ENCODE data around the gene ZNF519. TPM values are rescaled to one million over a fixed set of nuclear protein-coding genes. Genes with fewer than 3 reads are reported as not detected.
"Not testable (repeated sequence)": the region's sequence is repeated elsewhere in the genome, so short reads cannot be mapped to it uniquely, and the experiment has no call there.

ZNF519 gene
- polyA plus RNA-seq, 1 donor (not counting 4 experiments of a cell fraction or from before 2014, with no cell fraction given): 3.6 TPM

GRCh38 chr18:14174706-14175085, 42.5 kb upstream of the ZNF519 start:
- H3K4me3 ChIP-seq (ENCODE audit: control insufficient read depth in 2 of 3, extremely low read depth in 1 of 3, insufficient read depth in 2 of 3, low read depth in 1 of 3, low read length in 3 of 3): no peak overlapping the region
- no peak overlapping the region for H3K4me2 ChIP-seq (ENCODE audit: control insufficient read depth, extremely low read depth, insufficient read depth, low read depth, low read length)
- no peaks in the 10 kb centered on the region for H4K20me1 ChIP-seq (ENCODE audit: control insufficient read depth, extremely low read depth, insufficient read depth, low read length)
- no peak for FAIRE-seq
- DNase-seq (ENCODE audit: low read depth, low spot score): no peak
- no peaks in the 10 kb centered on the region for H3K9me1 ChIP-seq (ENCODE audit: control insufficient read depth, extremely low read depth, insufficient read depth, low read length)
- H3K9me3 ChIP-seq (ENCODE audit: control insufficient read depth, low read depth, low read length): peaks cover 2% of the 10 kb centered on the region
- no peak overlapping the region for H3K27ac ChIP-seq (ENCODE audit: control insufficient read depth, insufficient read depth, low read length)
- H3K27me3 ChIP-seq (ENCODE audit: control insufficient read depth, extremely low read depth, insufficient read depth, low read length): no peaks in the 10 kb centered on the region
- no peaks in the 10 kb centered on the region for H3K79me2 ChIP-seq (ENCODE audit: control insufficient read depth, insufficient read depth, low read length)
- no peak overlapping the region for H2AFZ ChIP-seq (ENCODE audit: control insufficient read depth, low read length)
- H3K36me3 ChIP-seq (ENCODE audit: control insufficient read depth in 2 of 2, extremely low read depth in 1 of 2, insufficient read depth in 2 of 2, low read length in 2 of 2): no peaks in the 10 kb centered on the region
- no peaks in the 10 kb centered on the region for H3K4me1 ChIP-seq (ENCODE audit: control insufficient read depth, extremely low read depth, insufficient read depth, low read length)
- no peak for TF ChIP-seq EZH2 (IDR thresholded peaks at IDR 0.05; ENCODE audit: low read length)
- TF ChIP-seq, protein P1, sequence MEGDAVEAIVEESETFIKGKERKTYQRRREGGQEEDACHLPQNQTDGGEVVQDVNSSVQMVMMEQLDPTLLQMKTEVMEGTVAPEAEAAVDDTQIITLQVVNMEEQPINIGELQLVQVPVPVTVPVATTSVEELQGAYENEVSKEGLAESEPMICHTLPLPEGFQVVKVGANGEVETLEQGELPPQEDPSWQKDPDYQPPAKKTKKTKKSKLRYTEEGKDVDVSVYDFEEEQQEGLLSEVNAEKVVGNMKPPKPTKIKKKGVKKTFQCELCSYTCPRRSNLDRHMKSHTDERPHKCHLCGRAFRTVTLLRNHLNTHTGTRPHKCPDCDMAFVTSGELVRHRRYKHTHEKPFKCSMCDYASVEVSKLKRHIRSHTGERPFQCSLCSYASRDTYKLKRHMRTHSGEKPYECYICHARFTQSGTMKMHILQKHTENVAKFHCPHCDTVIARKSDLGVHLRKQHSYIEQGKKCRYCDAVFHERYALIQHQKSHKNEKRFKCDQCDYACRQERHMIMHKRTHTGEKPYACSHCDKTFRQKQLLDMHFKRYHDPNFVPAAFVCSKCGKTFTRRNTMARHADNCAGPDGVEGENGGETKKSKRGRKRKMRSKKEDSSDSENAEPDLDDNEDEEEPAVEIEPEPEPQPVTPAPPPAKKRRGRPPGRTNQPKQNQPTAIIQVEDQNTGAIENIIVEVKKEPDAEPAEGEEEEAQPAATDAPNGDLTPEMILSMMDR (optimal IDR thresholded peaks at IDR 0.05 in 1 of 3, IDR thresholded peaks at IDR 0.05 in 1 of 3, conservative IDR thresholded peaks at IDR 0.05 in 1 of 3; ENCODE audit: extremely low read depth in 1 of 3, insufficient read depth in 2 of 3, low read length in 3 of 3): no peak
- dilution Hi-C loops (cut with MboI; ENCODE audit: extremely low pct_ligation_motif_present, low sequenced_read_pairs): no loop called here
- H3K9ac ChIP-seq (ENCODE audit: control insufficient read depth, extremely low read depth, insufficient read depth, low read length): no peak overlapping the region

DNA sequence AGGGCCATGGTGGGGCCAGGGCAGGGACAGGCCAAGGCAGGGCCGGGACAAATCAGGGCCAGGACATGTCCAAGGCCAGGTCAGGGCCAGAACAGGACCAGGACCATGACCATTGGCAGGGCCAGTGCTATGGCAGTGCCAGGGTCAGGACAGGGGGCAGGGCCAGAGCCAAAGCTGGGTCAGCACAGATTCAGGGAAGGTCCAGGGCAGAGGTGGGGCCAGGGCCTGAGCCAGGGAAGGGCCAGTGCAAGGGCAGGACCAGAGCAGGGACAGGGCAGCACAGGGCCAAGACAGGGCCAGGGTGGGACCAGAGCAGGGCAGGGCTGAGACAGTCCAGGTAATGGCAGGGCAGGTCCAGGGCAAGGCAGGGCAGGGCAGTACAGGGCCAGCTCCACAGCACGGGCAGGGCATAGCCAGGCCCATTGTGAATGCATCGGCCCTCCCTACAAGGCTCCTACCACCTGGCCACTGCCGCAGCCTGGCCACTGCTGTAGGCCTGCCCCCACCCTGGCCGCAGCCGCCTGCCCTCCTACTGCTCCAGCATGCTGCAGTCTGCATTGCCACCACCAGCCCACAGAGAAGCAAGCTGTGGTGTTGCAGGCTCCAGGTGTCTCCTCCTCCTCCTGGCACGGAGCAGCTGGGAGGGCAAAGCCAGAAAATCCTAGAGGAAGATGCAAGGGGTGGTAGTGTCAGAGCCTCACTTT, 41.9 kb upstream of the ZNF519 start:
- H3K27me3 ChIP-seq (ENCODE audit: control insufficient read depth, extremely low read depth, insufficient read depth, low read length); H3K4me2 ChIP-seq (ENCODE audit: control insufficient read depth, extremely low read depth, insufficient read depth, low read depth, low read length); H3K4me3 ChIP-seq (ENCODE audit: control insufficient read depth in 2 of 3, extremely low read depth in 1 of 3, insufficient read depth in 2 of 3, low read depth in 1 of 3, low read length in 3 of 3); H4K20me1 ChIP-seq (ENCODE audit: control insufficient read depth, extremely low read depth, insufficient read depth, low read length); H2AFZ ChIP-seq (ENCODE audit: control insufficient read depth, low read length); FAIRE-seq; H3K4me1 ChIP-seq (ENCODE audit: control insufficient read depth, extremely low read depth, insufficient read depth, low read length); H3K9me3 ChIP-seq (ENCODE audit: control insufficient read depth, low read depth, low read length); H3K27ac ChIP-seq (ENCODE audit: control insufficient read depth, insufficient read depth, low read length); DNase-seq (ENCODE audit: low read depth, low spot score); H3K9me1 ChIP-seq (ENCODE audit: control insufficient read depth, extremely low read depth, insufficient read depth, low read length); dilution Hi-C loops (cut with MboI; ENCODE audit: extremely low pct_ligation_motif_present, low sequenced_read_pairs); H3K9ac ChIP-seq (ENCODE audit: control insufficient read depth, extremely low read depth, insufficient read depth, low read length); H3K36me3 ChIP-seq (ENCODE audit: control insufficient read depth in 2 of 2, extremely low read depth in 1 of 2, insufficient read depth in 2 of 2, low read length in 2 of 2); H3K79me2 ChIP-seq (ENCODE audit: control insufficient read depth, insufficient read depth, low read length): not testable (repeated sequence)

GRCh38 chr18:14173116-14173951, 41.1 kb upstream of the ZNF519 start:
- H3K9me1 ChIP-seq (ENCODE audit: control insufficient read depth, extremely low read depth, insufficient read depth, low read length); H3K9ac ChIP-seq (ENCODE audit: control insufficient read depth, extremely low read depth, insufficient read depth, low read length); dilution Hi-C loops (cut with MboI; ENCODE audit: extremely low pct_ligation_motif_present, low sequenced_read_pairs); FAIRE-seq; H2AFZ ChIP-seq (ENCODE audit: control insufficient read depth, low read length); H4K20me1 ChIP-seq (ENCODE audit: control insufficient read depth, extremely low read depth, insufficient read depth, low read length); H3K4me2 ChIP-seq (ENCODE audit: control insufficient read depth, extremely low read depth, insufficient read depth, low read depth, low read length); H3K4me3 ChIP-seq (ENCODE audit: control insufficient read depth in 2 of 3, extremely low read depth in 1 of 3, insufficient read depth in 2 of 3, low read depth in 1 of 3, low read length in 3 of 3); H3K4me1 ChIP-seq (ENCODE audit: control insufficient read depth, extremely low read depth, insufficient read depth, low read length); H3K9me3 ChIP-seq (ENCODE audit: control insufficient read depth, low read depth, low read length); H3K27ac ChIP-seq (ENCODE audit: control insufficient read depth, insufficient read depth, low read length); DNase-seq (ENCODE audit: low read depth, low spot score); H3K79me2 ChIP-seq (ENCODE audit: control insufficient read depth, insufficient read depth, low read length); H3K36me3 ChIP-seq (ENCODE audit: control insufficient read depth in 2 of 2, extremely low read depth in 1 of 2, insufficient read depth in 2 of 2, low read length in 2 of 2); H3K27me3 ChIP-seq (ENCODE audit: control insufficient read depth, extremely low read depth, insufficient read depth, low read length): not testable (repeated sequence)

DNA sequence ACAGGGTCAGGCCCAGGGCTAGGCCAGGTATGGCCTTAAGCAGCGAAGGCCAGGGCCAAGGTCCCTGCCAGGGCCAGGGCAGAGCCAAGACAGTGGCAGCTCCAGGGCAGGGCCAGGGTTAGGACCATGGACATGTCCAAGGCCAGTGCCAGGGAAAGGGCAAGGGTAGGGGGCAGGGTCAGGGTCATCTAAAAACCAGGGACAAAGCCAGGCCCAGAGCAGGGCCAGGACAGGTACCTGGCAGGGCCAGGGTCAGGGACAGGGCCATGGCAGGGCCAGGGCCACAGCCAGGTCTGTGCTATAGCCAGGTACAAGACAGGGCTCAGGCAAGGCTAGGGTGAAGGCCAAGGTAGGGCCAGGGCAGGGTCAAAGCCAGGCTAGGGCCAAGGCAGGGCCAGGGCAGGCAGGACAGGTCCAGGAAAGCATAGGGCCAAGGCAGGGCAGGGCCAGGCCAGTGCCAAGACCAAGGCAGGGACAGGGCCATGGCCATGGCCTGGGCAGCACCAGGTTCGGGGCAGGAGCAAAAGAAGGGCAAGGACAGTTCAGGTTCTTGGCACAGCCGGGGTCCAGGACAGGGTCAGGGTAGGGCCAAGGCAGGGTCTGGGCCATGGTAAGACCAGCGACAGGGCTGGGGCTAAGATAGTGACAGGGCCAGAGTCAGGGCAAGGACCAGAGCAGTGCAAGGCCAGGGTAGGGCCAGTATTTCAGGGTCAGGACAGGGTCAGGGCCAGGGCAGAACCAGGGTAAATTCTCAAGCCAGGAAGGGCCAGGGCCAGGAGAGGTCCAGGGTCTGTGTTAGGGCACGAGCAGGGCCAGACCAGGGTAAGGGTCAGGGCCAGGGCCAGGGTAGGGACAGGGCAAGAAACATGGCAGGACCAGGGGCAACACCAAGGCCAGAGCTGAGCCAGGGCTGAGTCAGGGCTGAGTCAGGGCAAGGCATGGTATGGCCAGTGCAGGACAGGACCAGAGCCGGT, 40.2 kb upstream of the ZNF519 start:
- H3K36me3 ChIP-seq (ENCODE audit: control insufficient read depth in 2 of 2, extremely low read depth in 1 of 2, insufficient read depth in 2 of 2, low read length in 2 of 2); H3K4me1 ChIP-seq (ENCODE audit: control insufficient read depth, extremely low read depth, insufficient read depth, low read length); H3K27me3 ChIP-seq (ENCODE audit: control insufficient read depth, extremely low read depth, insufficient read depth, low read length); H3K9me1 ChIP-seq (ENCODE audit: control insufficient read depth, extremely low read depth, insufficient read depth, low read length); H3K79me2 ChIP-seq (ENCODE audit: control insufficient read depth, insufficient read depth, low read length); H3K27ac ChIP-seq (ENCODE audit: control insufficient read depth, insufficient read depth, low read length); H3K9me3 ChIP-seq (ENCODE audit: control insufficient read depth, low read depth, low read length); H2AFZ ChIP-seq (ENCODE audit: control insufficient read depth, low read length); H4K20me1 ChIP-seq (ENCODE audit: control insufficient read depth, extremely low read depth, insufficient read depth, low read length); FAIRE-seq; H3K4me2 ChIP-seq (ENCODE audit: control insufficient read depth, extremely low read depth, insufficient read depth, low read depth, low read length); dilution Hi-C loops (cut with MboI; ENCODE audit: extremely low pct_ligation_motif_present, low sequenced_read_pairs); H3K4me3 ChIP-seq (ENCODE audit: control insufficient read depth in 2 of 3, extremely low read depth in 1 of 3, insufficient read depth in 2 of 3, low read depth in 1 of 3, low read length in 3 of 3); H3K9ac ChIP-seq (ENCODE audit: control insufficient read depth, extremely low read depth, insufficient read depth, low read length); DNase-seq (ENCODE audit: low read depth, low spot score): not testable (repeated sequence)
